Measurements from ENCODE around the gene PDZD7.
"Not testable (repeated sequence)": the region's sequence is repeated elsewhere in the genome, so short reads cannot be mapped to it uniquely, and the experiment has no call there.

PDZD7 gene

DNA sequence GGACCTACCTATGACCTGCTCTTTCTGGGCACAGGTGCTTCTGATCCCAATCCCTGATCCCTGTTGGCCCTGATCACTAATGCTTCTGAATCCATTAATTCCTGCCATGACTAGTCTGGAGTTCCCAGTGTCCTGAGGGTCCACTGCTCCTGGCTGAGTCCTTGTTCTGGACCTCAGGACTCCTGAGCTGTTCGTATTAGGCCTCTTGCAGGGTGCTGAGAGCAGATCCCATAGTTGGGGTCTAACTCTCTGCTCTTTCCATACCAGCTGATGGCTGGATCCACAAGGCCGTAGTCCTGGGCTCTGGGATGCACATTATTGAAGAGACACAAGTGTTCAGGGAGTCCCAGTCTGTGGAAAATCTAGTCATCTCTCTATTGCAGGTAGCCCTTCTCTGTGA, 50.6 kb downstream of the PDZD7 start:
- DNase-seq, result no peak

DNA sequence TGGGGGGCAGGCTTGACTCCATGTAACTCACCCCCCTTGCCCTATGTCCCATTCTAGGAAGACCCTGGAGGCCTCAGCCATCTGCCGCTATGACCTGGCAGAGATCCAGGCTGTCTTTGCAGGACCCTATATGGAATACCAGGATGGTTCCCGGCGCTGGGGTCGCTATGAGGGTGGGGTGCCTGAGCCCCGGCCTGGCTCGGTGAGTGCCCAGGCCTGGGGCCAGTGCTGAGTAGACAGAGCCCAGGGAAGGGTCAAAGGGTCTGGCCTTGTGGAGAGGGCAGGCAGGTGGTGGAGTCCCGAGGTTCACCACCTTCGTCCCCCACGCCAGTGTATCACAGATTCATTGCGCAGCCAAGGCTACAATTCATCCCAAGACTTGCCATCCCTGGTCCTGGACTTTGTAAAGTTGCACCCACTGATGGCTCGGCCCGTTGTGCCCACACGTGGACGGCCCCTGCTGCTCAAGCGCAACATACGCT, 51.1 kb downstream of the PDZD7 start:
- DNase-seq, result no peak

DNA sequence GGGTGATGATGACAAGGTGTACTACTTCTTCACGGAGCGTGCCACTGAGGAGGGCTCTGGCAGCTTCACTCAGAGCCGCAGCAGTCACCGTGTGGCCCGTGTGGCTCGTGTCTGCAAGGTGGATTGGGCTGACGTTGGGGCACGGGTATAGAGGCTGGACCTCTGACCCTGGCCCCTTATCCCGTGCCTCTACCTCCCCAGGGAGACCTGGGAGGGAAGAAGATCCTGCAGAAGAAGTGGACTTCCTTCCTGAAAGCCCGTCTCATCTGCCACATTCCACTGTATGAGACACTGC, 52.1 kb downstream of the PDZD7 start:
- DNase-seq, result no peak

DNA sequence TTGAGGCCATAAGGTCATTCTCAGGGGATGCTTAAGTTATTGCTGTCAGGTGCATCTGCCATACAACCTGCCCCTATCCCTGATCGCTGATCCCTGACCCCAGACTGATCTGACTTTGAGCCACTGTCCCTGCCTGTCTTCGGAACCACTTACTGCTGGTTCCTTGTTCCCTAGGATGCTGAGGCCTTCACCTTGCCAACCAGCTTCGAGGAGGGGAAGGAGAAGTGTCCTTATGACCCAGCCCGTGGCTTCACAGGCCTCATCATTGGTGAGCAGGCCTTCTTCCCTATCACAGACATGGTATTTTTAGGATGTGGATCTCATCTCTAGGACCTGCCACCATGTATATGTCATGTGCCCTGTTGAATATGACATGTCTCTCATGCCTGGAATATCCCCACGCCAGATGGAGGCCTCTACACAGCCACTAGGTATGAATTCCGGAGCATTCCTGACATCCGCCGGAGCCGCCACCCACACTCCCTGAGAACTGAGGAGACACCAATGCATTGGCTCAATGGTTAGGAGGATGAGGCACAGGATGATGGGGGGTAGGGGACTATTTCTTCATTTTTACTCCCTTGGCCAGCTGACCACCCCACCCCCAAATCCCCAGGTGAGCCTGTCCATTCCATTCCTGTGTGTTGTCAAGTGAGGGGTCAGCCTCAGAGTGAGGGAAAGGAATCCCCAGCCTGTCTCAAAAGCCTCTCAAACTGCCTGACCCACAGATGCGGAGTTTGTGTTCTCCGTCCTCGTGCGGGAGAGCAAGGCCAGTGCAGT, 52.6 kb downstream of the PDZD7 start:
- no peak for DNase-seq

DNA sequence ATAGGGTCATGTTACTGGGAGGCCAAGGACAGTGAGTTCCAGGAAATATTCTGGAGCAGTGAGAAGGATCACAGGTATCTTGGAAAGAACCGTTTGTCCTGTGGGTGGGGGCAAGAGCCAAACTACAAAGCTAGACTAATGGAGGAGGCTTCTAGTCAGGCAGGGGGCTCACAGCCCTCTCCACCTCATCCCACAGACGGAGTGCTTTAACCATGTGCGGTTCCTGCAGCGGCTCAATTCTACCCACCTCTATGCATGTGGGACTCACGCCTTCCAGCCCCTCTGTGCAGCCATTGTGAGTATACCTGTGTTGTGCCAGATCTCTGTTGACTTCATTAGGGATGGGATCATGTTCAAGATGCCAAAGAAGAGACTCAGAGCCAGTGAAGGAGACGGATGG, 53.5 kb downstream of the PDZD7 start:
- no peak for DNase-seq

DNA sequence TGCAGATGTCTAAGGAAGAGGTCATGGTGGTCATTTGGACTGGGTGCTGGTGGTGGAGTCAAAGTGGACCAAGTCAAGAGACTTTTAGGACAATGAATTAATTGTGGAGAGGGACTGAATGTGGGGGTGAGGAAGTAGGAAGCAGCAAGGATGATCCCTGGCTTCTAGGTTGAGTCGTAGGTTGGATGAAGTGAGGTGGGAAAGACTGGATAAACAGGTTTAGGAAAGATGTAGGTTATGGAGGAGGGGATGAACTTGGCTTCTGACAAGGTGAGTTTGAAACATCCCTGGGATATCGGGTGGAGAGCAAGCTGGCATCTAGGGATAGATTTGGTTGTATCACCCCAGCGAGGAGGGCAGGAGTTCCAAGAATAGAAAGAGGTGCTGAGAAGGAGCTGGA, 54.0 kb downstream of the PDZD7 start:
- no peak for DNase-seq

DNA sequence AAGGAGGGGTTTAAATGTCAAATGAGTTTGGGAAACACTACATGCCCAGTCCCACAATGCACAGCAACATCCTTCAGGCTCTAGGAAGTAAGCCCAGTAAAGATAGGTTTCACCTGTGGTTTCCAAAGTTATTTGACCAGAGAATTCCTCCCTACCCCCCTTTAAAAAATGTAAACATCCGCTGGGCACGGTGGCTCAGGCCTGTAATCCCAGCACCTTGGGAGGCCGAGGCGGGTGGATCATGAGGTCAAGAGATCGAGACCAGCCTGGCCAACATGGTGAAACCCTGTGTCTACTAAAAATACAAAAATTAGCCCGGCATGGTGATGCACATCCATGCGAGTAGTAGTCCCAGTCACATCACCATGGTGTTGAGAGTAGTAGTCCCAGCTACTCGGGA, 55.5 kb downstream of the PDZD7 start:
- DNase-seq, result not testable (repeated sequence)

DNA sequence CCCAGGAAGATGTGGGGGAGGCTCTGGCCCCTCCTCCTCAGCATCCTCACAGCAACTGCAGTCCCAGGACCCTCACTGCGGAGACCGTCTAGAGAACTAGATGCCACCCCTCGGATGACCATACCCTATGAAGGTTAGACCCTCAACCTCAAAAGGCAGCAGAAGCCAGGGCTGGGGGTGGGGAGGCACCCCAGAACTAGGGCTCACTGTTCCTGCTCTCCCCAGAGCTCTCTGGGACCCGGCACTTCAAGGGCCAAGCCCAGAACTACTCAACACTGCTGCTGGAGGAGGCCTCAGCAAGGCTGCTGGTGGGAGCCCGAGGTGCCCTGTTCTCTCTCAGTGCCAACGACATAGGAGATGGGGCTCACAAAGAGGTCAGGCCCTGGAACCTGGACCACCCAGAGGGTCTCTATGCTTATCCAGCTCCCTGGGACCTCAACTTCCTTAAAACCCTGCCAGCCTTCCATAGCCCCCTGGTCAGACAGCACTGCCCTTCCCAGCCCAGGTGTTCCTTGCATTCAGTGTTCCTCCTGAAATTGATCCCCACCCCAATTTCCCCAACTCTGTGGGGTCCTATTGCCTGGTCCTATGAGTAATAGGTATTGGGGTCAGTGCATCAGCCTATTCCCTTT, 57.9 kb downstream of the PDZD7 start:
- no peak for DNase-seq

DNA sequence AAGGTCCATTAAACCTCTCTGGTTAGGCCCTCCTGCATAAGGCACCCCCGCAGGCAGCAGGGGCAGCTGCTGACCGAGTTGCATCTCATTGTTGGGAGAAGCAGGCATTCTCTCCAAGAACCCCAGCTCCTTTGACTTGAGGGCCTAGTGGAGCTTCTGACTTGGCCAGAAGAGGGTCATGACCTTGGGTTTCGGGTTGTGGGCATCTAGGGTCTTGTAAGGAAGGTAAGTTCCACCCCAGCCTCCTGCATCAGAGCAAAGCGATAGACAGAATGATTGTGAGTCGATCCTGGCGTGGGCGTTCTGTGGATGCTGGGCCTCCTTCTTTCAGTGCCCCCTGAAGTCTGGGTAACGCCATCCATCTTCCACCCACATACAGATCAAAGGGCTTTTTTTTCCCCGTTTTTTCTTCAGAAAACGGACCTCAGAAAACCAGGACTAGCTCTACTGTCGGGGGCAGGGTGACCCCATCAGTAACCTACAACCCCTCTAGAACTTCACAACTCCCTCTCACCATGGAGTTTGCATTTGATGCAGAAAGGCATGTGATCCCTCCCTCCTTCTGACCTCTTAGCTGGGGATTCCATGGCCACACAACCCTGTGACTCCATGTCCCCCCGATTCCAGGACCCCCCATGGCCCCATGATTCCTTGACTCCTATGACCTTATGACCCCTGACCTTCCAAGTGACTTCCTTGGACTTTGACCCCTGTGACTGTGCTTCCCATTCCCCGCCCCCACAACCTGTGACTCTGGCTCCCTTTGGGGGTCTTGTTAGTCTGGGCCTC, 58.6 kb downstream of the PDZD7 start:
- no peak for DNase-seq

DNA sequence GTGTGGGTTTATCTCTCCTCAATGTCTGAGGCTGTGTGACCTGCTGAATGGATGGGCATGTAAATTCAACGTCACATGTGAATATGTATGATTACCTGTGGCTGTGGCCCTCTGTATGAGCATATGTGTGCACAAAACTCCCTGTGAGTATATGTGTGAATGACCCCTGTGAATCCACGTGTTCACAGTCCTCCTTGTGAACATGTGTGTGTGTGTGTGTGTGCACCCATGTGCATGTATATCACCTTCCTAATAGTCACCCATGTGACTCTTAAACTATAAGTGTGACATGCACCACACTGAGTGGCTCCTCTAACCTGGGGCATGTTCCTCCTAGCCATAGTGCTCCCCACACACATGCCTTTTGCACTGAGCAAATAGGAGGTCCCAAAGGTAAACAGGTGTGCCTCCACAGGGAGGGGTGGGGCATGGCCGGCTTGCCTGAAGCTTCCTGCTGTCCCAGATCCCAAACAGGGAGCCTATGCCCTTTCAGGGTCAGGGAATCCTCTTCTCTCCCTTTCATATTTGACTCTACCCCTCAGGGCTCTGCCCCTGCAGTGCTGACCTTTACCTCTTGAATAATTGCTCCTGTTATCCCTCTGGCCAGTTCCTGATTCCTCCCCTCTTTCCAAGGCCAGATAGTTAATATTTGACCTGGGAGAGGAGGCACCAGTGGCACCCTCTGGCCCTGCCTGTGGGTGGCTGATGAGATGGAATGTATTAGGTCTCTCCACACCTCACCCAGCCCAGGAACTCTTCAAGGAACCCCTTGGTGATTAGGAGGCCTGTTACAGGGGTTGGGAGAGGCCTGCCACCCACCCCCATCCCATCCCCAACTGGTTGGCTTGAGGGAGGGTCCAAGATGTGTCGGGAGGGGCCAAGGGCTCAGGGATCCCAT, 59.8 kb downstream of the PDZD7 start:
- DNase-seq, result no peak

DNA sequence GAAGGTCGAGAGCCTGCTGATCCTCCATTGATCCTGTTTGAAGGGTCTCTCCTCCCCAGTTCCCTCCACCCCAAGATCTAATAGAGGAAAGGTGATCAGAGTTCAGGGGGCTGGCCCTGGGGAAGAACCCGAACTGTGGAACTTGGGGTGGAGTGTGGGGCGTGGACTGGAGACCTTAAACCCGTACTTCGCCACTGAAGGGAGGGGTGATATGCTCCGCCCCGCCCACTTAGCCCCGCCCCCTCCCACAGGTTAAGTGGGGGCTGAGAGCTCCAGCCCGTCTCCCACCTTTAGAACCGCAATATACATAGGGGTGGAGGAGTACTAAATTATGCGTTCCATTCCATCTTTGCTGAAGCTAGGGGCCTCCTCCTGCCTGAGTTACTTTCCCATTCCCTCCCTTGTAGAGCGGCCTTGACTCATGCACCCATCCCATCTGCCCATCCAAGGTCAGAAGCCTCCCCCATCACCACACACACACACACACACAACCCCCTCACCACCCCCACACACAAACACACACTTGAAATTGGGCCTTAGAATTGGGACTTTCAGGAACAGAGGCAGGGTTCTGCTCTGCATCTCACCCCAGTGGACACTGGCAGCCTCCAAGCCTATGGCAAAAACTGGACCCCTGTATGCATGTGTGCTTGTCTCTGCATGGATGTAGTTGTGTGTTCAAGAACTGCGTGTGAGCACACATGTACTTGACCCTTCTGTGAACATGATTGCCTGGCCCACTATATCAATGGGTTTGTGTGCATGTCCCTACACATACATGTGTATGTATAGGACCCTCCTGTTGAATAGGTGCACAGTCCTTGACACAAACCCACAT, 60.6 kb downstream of the PDZD7 start:
- DNase-seq, result no peak

DNA sequence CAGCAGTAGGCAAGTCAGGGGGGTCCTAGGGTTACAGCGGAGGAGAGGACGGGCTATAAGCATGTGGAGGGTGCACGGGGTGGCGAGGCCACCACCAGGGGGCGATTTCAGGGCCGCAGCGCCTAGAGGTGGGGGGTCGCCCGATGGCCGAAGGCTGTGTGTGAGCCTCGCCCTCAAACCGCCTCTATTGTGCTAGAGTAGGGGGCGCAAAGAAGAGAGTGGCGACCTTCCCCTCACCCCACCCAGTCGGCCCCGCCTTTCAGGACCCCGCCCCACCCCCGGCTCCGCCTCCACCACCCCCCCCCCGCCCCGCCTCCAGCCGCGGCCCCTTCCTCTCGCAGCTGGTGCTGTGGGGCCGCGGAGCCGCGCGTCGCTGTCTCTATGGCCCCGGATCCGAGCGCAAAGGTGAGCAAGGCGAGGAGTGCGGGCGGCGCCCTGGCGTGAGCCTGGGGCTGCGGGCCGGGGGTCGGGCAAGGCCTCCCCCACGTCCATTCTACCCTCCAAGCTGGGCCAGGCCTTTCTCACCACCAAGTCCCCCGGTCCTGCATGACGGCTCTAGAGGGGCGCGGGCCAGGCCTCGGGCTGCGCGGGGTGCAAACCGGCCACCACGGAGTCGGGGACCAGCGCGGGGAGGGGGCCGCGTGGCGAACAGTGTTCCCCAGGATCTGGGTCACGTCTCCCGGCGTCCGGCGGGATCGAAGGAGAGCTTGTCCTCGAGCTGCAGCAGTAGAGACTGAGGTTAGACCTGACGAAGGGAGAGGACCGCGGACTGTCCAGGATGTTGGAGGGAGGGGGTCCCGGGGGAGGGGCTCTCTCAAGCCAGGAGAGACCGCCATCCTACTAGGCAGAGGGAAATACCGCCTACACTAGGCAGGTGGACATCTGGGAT, 61.5 kb downstream of the PDZD7 start, which contains the start of gene SEMA4G:
TSS of gene SEMA4G (plus strand) at position 318 of the 889 bp plus-strand sequence. CDS start 3,409 bp downstream, outside the sequence.
- DNase-seq, result peak; percentile 33

DNA sequence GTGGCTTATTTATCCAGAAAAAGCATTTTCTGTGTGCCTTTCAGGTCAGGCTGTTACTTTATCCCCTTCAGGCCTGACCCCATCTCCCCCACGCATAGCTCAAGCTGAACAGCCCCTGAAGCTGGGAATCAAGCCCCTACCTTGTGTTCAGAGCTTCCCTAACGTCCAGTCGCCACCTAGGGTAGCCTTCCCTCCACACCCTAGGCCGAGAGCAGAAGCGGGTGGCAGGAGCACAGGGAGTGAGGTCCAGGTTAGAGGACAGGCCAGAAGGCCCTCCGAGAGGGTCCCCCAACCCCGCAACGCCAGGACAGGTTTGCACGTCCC, 62.1 kb downstream of the PDZD7 start:
- DNase-seq, result no peak

DNA sequence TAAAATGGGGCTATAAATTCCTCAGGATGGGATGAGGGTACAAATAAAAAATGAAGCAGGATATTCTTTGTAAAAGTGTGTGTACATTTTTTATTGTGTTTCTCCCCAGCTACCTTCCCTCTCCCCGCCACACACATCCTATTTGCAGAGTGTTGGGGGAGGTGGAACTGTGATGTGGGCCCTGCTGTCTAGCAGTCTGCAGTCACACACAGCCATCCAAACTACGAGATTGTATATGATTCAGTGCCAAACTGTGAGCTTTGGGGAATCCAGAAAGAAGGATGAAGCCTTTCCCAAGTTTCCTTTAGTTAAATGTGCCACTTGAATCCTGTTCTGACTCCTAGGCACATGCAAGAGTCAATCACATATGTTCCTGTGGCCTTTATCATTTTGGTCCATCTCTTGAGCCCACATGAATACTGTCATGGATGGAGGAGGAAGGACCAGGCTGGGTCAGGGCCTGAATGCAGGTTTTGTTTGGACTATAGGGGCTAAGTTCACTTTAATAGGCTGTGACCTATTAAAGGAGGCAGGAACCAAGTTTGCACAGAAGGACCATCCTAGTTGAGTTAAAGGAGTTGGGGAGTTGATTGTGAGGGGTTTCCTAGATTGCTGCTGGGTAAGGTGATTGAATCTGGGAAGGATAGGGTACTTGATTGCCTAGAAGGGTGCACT, 62.7 kb downstream of the PDZD7 start:
- DNase-seq, result no peak

DNA sequence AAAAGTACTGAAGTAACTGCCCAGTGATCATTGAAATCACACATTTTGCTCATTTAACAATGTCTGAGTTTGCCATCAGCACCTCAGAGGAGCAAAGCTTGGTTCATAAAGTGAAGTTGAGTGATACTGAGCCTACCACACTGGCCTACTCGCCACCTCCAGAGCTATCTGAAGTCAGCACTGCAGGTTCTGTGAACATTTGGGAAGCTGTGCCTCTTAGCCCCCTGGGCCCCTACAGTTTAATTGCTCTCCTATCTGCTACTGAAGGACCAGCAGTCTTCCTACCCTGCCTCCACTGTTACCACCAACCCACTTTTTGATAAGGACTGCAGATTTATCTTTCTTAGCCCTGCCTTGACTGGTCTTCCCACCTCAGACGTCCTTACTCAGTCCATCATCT, 63.6 kb downstream of the PDZD7 start:
- no peak for DNase-seq

DNA sequence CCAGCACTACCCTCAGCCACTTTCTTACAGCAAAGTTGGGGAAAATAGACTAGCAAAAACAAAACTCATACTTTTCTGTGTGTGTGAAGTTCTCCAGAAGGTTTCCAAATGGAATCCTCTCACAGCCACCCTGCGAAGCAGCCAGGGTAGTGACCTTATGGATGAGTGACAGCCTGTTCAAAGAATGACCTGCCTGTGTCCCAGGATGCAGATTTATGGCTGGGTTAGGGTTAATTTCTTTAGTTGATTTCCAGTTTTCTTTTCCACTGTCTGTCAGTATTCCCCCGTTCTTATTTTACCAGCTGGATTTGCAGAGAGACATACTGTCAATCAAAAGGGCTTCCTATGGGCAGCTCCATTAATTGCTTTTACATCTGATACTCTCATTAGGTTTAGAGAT, 64.0 kb downstream of the PDZD7 start:
- no peak for DNase-seq

DNA sequence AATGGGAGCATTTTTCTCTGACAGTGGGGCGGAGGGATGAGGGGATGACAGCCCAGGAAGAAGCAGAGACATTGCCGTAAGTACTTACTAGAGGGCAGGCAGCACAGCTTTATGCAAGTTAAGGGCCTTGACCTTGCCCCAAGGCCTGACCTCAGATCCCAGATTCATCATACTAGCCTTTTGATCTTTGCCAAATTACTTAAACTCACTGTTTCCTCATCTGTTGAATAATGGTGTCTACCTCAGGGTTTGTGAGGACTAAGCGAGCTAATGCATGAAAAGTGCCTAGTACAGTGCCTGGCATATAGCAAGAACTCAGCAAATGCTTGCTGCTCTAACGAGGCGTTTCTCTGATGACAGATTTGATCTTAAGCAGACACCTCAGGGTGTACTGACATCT, 65.1 kb downstream of the PDZD7 start:
- no peak for DNase-seq

DNA sequence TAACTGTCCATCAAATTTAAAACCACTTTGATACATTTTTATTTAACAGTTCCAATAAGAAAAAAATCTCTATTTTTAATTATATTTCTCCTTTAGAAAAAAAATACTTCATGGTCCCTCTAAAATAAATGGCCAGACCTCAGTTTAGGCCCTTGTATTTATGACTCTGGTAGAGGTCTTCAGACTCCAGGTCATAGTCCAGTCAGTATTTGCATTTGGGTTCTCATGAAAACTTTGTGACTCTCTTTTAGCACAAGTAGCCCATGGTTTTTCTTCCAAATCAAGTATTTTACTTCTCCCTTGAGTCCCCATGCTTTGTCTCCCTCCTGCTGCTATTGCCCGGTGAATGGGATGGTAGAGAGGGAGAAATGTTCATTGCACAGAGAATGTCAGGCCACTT, 67.1 kb downstream of the PDZD7 start:
- DNase-seq, result no peak

DNA sequence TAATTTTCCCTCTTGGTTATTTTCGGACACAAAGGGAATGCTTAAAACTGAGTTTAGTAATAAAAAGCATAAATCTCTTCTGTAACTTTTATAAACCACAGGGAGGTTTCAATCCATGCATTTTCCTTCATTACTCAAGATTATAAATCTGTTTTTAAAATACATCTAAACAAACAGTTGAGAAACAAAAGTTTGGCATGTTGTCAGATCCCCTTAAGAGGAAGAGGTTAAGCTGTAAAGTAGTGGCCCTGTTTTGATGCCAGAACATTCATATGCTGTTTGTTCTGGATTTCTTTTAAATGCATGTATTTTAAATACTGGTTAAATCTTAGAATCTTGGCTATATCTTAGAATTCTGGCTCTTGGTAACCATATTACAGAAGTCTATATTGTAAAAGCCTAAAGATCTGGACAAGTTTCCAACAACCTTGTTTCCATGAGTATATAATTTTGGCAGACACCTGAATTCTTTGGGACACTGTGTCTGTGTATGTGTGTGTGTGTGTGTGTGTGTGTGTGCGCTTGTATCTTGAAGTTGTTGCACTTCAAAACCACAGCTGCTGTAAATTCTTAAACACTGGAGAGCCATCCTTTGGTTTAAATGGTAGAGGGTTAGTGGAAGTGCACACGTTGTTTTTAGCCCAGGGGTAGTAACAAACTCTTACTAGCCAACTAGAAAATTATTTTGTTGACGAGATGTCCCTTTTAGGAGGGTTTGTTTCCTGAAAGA, 68.4 kb downstream of the PDZD7 start:
- no peak for DNase-seq

DNA sequence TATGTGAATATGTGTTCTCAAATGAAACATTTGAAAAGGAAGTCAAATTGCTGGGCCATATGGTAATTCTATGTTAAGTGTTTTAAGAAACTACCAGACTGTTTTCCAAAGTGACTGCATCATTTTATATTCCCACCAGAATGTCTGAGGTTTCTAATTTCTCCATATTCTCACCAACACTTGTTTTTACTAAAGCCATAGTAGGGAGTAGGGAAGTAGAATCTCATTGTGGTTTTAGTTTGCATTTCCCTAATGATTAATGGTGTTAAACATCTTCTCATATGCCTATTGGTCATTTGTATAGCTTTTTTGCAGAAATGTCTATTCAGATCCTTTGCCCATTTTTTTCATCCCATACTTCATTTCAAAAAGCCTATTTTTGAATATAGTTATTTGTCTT, 70.7 kb downstream of the PDZD7 start:
- no peak for DNase-seq
